Endothelial cell of umbilical vein (primary cell): ENCODE data around the gene CEP85.

Source experiments
- CTCF ChIP-seq, 2 donors: IDR thresholded peaks; 1 replicate in 1 of 2; 2 replicates in 1 of 2; pipeline ENCODE4 v1.5.1; 2011; ENCODE audit warnings: low read length in 2 of 2, mild to moderate bottlenecking in 2 of 2, moderate library complexity in 2 of 2, control low read depth in 1 of 2, inconsistent platforms in 1 of 2, low read depth in 1 of 2; ENCODE audit not compliant: insufficient read depth in 1 of 2; ENCODE audit errors: extremely low read depth in 1 of 2
- EZH2 ChIP-seq: IDR thresholded peaks from 2 replicates; pipeline ENCODE4 v1.6.1; 2012; ENCODE audit warnings: borderline replicate concordance, low read depth, mild to moderate bottlenecking, moderate library complexity, low read length, inconsistent platforms; ENCODE audit not compliant: severe bottlenecking
- FOS ChIP-seq: IDR thresholded peaks from 2 replicates; pipeline ENCODE4 v1.6.1; 2011; ENCODE audit warnings: mild to moderate bottlenecking, low read length, moderate library complexity, borderline replicate concordance; ENCODE audit not compliant: insufficient read depth
- GATA2 ChIP-seq: IDR thresholded peaks from 2 replicates; pipeline ENCODE4 v1.7.0; 2011; ENCODE audit warnings: low read depth, mild to moderate bottlenecking, moderate library complexity, mixed read lengths, low read length; ENCODE audit not compliant: insufficient read length, insufficient read depth
- JUN ChIP-seq: IDR thresholded peaks from 2 replicates; pipeline ENCODE4 v1.6.1; 2011; ENCODE audit warnings: borderline replicate concordance, low read depth; ENCODE audit not compliant: insufficient read length, insufficient read depth
- MAX ChIP-seq: IDR thresholded peaks from 2 replicates; pipeline ENCODE4 v1.6.1; 2011; ENCODE audit not compliant: insufficient read depth, insufficient read length
- MYC ChIP-seq: IDR thresholded peaks from one replicate; pipeline ENCODE4 v1.6.1; 2011; ENCODE audit warnings: mild to moderate bottlenecking, low read depth, low read length
- POLR2A ChIP-seq: IDR thresholded peaks from 2 replicates; pipeline ENCODE4 v1.6.1; 2012; ENCODE audit warnings: low read depth, mild to moderate bottlenecking, control low read depth, low read length
- POLR2AphosphoS5 ChIP-seq: IDR thresholded peaks from 2 replicates; pipeline ENCODE4 v1.6.1; 2012; ENCODE audit warnings: low read depth, mild to moderate bottlenecking, control low read depth, low read length, moderate library complexity; ENCODE audit not compliant: insufficient read depth

- TF ChIP-seq CTCF (IDR thresholded peaks at IDR 0.05; ENCODE audit: extremely low read depth in 1 of 2, insufficient read depth in 1 of 2, low read depth in 1 of 2, low read length in 2 of 2) = no peak
- no peak for TF ChIP-seq POLR2A
- no peak for TF ChIP-seq POLR2AphosphoS5
- no peak for TF ChIP-seq MYC
- TF ChIP-seq EZH2 = no peak
- no peak for TF ChIP-seq FOS
- no peak for TF ChIP-seq JUN
- no peak for TF ChIP-seq MAX
- TF ChIP-seq GATA2 = no peak
These were observed 53.2 kb downstream of the CEP85 start for GRCh38 chr1:26287033-26287711.
